ENCODE results near the gene SLC2A5.
A peak's percentile ranks its signal among the peaks of the same experiment; 100 is the strongest.
"Not testable (repeated sequence)": the region's sequence is repeated elsewhere in the genome, so short reads cannot be mapped to it uniquely, and the experiment has no call there.

Gene SLC2A5

DNA sequence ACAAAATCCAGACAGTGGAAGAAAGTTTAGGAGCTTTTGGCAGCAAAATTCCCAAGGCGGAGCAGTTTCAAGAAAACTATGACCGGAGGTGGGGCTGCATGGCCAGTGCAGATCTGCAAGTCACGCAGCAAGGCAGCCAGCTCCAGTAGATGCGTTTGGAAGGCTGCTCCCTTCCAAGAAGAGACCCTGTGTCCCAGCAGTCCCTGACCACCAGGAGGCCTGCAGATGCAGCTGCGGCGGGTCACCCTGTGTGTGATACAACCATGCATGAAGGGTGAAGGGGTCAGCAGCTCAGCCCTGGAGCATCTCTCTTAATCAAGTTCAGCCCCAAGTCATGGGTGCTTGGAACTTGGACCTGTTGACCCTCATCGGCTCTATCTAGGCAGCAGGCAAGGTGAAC, 30.1 kb upstream of the SLC2A5 start:
- H3K36me3 Mint-ChIP-seq (ENCODE audit: low read depth) = no peaks in the 10 kb centered on the region
- no peak overlapping the region for H3K27ac Mint-ChIP-seq
- peaks cover 10% of the 10 kb centered on the region for H3K27me3 Mint-ChIP-seq (ENCODE audit: low read depth)
- no peaks in the 10 kb centered on the region for H3K9me3 Mint-ChIP-seq
- H3K4me3 Mint-ChIP-seq = no peak overlapping the region
- no peaks in the 10 kb centered on the region for H3K4me1 Mint-ChIP-seq (ENCODE audit: low read depth)

DNA sequence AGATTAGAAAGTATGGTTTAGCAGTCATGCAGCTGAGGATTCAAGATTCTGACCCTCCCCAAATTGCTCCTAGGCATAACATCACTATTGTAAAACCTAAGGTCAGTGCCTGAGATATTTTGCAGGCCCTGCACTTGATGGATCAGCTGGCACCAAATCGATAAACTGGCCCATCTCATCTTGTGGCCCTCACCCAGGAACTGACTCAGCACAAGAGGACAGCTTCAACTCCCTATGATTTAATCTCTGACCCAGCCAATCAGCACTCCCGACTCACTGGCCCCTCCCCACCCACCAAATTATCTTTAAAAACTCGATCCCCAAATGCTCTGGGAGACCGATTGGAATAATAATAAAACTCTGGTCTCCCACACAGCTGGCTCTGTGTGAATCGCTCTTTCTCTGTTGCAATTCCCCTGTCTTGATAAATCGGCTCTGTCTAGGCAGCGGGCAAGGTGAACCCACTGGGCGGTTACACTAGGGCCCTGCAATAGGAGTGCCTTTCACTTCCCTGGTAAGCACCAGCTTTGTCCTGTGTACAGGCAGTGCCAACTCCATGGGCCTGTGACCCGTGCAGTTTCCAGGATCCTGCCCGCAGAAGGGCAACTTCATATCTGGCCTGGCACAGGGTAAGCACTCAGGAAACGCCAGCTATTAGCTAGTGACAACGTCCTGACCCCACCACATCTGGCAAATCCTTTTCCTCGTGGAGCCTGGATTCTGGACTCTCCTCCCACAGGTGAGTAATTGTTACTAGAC, 28.7 kb upstream of the SLC2A5 start:
- Mint-ChIP-seq H3K36me3 (ENCODE audit: low read depth) (no peaks in the 10 kb centered on the region), H3K27me3 (ENCODE audit: low read depth) (peaks cover 11% of the 10 kb centered on the region), H3K27ac (no peak overlapping the region), H3K4me1 (ENCODE audit: low read depth) (no peaks in the 10 kb centered on the region), H3K9me3 (no peaks in the 10 kb centered on the region), H3K4me3 (no peak overlapping the region)

DNA sequence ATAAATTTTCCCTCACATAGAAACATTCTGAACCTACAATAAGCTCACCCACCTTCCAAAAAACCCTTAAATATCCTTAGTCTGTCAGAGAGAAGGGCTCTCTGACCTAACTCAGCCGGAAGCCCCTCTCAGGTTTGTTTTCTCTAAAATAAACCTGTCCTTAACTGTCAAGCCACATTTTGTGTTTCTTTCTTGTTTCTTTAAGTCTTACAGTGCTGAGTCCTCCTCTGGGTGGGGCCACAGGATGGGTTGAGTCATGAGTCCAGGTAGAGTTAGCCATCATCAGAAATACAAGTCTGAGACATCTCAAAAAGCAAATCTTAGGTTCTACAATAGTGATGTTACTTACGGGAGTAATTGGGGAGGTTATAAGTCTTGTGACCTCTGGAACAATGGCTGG, 26.4 kb upstream of the SLC2A5 start:
- Mint-ChIP-seq H3K27ac (no peak overlapping the region), H3K4me3 (no peak overlapping the region), H3K4me1 (ENCODE audit: low read depth) (no peaks in the 10 kb centered on the region), H3K9me3 (no peaks in the 10 kb centered on the region), H3K27me3 (ENCODE audit: low read depth) (peaks cover 11% of the 10 kb centered on the region), H3K36me3 (ENCODE audit: low read depth) (no peaks in the 10 kb centered on the region)

DNA sequence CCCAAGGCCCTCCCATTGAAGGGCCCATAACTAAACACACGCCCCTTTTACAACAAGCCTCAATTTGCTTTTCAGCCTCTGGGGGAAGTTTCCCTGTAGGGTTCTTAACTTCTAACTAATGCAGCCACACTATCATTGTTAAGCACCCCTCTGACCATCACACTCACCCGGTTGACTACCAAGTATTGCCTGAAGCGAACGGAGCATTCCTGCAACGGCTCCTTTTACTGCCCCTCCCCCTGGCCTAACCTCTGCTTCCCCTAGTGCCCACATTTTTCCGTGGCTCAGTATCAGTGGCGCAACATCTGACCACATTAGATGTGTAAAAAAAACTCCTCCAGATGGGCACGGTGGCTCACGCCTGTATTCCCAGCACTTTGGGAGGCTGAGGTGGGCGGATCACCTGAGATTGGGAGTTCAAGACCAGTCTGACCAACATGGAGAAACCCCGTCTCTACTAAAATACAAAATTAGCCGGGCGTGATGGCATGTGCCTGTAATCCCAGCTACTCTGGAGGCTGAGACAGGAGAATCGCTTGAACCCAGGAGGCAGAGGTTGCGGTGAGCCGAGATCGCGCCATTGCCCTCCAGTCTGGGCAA, 24.7 kb upstream of the SLC2A5 start:
- H3K9me3 Mint-ChIP-seq = not testable (repeated sequence)
- peaks cover 13% of the 10 kb centered on the region for H3K27me3 Mint-ChIP-seq (ENCODE audit: low read depth)

GRCh38 chr1:9093581-9093980, 24.1 kb upstream of the SLC2A5 start:
- no peaks in the 10 kb centered on the region for H3K4me1 Mint-ChIP-seq (ENCODE audit: low read depth)
- peaks cover 14% of the 10 kb centered on the region for H3K27me3 Mint-ChIP-seq (ENCODE audit: low read depth)
- no peak overlapping the region for H3K4me3 Mint-ChIP-seq
- no peaks in the 10 kb centered on the region for H3K36me3 Mint-ChIP-seq (ENCODE audit: low read depth)
- no peaks in the 10 kb centered on the region for H3K9me3 Mint-ChIP-seq
- H3K27ac Mint-ChIP-seq = no peak overlapping the region

More for the DNA sequence above, 24.7 kb upstream of the SLC2A5 start:
- not testable (repeated sequence) for H3K27ac Mint-ChIP-seq; H3K36me3 Mint-ChIP-seq (ENCODE audit: low read depth); H3K4me3 Mint-ChIP-seq; H3K4me1 Mint-ChIP-seq (ENCODE audit: low read depth)

DNA sequence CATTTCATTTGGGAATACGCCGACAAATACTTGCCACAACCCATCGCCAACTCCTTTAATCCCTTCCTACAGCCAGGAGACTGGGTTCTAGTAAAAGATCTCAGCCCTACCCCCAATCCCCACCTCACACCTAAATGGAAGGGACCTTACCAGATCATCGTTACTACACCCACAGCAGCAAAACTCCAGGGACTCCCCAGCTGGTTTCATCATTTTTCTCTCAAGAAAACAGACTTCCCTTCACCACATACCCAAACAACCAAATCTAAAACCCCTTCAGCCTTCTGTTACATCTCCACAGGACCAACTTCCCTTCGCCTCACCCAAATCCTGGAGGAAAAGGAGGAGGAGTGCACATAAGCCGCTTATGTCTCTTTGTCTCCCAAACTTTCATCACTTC, 23.7 kb upstream of the SLC2A5 start:
- H3K4me3 Mint-ChIP-seq = no peak overlapping the region
- H3K36me3 Mint-ChIP-seq (ENCODE audit: low read depth) = no peaks in the 10 kb centered on the region
- H3K27me3 Mint-ChIP-seq (ENCODE audit: low read depth) = peaks cover 16% of the 10 kb centered on the region
- no peaks in the 10 kb centered on the region for H3K9me3 Mint-ChIP-seq
- no peak overlapping the region for H3K27ac Mint-ChIP-seq
- H3K4me1 Mint-ChIP-seq (ENCODE audit: low read depth) = no peaks in the 10 kb centered on the region

GRCh38 chr1:9088807-9089206, 19.4 kb upstream of the SLC2A5 start:
- no peaks in the 10 kb centered on the region for H3K36me3 Mint-ChIP-seq (ENCODE audit: low read depth)
- no peak overlapping the region for H3K4me3 Mint-ChIP-seq
- H3K27me3 Mint-ChIP-seq (ENCODE audit: low read depth) = peaks cover 23% of the 10 kb centered on the region
- H3K27ac Mint-ChIP-seq = no peak overlapping the region
- H3K9me3 Mint-ChIP-seq = no peaks in the 10 kb centered on the region
- peaks cover 2% of the 10 kb centered on the region for H3K4me1 Mint-ChIP-seq (ENCODE audit: low read depth)

- Mint-ChIP-seq H3K9me3 (no peaks in the 10 kb centered on the region), H3K36me3 (ENCODE audit: low read depth) (no peaks in the 10 kb centered on the region), H3K27ac (peak overlapping the region; percentile 37), H3K27me3 (ENCODE audit: low read depth) (peaks cover 23% of the 10 kb centered on the region), H3K4me1 (ENCODE audit: low read depth) (peaks cover 9% of the 10 kb centered on the region), H3K4me3 (no peak overlapping the region)
Measured at GRCh38 chr1:9087411-9088125, 18.1 kb upstream of the SLC2A5 start.

GRCh38 chr1:9086796-9087195, 17.4 kb upstream of the SLC2A5 start:
- peaks cover 11% of the 10 kb centered on the region for H3K4me1 Mint-ChIP-seq (ENCODE audit: low read depth)
- no peak overlapping the region for H3K27ac Mint-ChIP-seq
- no peaks in the 10 kb centered on the region for H3K9me3 Mint-ChIP-seq
- H3K36me3 Mint-ChIP-seq (ENCODE audit: low read depth) = no peaks in the 10 kb centered on the region
- peaks cover 23% of the 10 kb centered on the region for H3K27me3 Mint-ChIP-seq (ENCODE audit: low read depth)
- H3K4me3 Mint-ChIP-seq = no peak overlapping the region

- H3K4me1 Mint-ChIP-seq (ENCODE audit: low read depth) = peaks cover 11% of the 10 kb centered on the region
- H3K9me3 Mint-ChIP-seq = no peaks in the 10 kb centered on the region
- no peaks in the 10 kb centered on the region for H3K36me3 Mint-ChIP-seq (ENCODE audit: low read depth)
- H3K4me3 Mint-ChIP-seq = no peak overlapping the region
- H3K27me3 Mint-ChIP-seq (ENCODE audit: low read depth) = peaks cover 23% of the 10 kb centered on the region
- no peak overlapping the region for H3K27ac Mint-ChIP-seq
Measured at GRCh38 chr1:9086045-9086444, 16.6 kb upstream of the SLC2A5 start.

DNA sequence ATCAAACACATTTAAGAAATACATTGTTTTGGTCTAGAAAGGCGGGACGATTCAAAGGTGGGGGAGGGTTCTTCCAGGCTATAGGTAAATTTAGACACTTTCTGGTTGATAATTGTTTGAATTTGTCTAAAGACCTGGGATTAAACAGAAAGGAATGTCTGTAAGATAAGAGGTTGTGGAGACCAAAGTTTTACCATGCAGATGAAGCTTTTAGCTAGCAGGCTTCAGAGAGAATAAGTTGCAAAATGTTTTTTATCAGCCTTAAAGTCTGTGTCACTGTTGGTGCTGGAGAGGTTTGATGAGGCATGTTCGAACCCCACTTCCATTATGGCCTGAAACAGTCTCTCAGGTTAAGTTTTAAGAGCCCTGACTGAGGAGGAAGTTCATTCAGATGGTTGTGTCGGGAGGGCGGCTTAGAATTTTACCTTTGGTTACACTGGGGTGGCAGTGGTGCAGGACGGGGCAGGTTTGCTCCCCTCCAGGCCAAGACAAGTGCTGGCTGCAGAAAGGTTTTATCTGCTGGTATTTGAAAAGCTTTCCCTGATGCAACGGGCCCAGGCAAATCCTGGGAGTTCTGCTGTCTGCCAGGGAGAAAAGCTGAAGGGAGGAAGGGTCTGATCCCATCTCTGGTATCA, 16.0 kb upstream of the SLC2A5 start:
- Mint-ChIP-seq H3K4me1 (ENCODE audit: low read depth) (peaks cover 13% of the 10 kb centered on the region), H3K9me3 (no peaks in the 10 kb centered on the region), H3K27ac (no peak overlapping the region), H3K4me3 (no peak overlapping the region), H3K36me3 (ENCODE audit: low read depth) (no peaks in the 10 kb centered on the region), H3K27me3 (ENCODE audit: low read depth) (peaks cover 23% of the 10 kb centered on the region)

GRCh38 chr1:9084906-9085305, 15.5 kb upstream of the SLC2A5 start:
- no peak overlapping the region for H3K4me3 Mint-ChIP-seq
- no peaks in the 10 kb centered on the region for H3K36me3 Mint-ChIP-seq (ENCODE audit: low read depth)
- no peak overlapping the region for H3K27ac Mint-ChIP-seq
- no peaks in the 10 kb centered on the region for H3K9me3 Mint-ChIP-seq
- peaks cover 16% of the 10 kb centered on the region for H3K4me1 Mint-ChIP-seq (ENCODE audit: low read depth)
- H3K27me3 Mint-ChIP-seq (ENCODE audit: low read depth) = peaks cover 24% of the 10 kb centered on the region

GRCh38 chr1:9081473-9081872, 12.0 kb upstream of the SLC2A5 start:
- Mint-ChIP-seq H3K27me3 (ENCODE audit: low read depth) (peaks cover 17% of the 10 kb centered on the region), H3K4me1 (ENCODE audit: low read depth) (peaks cover 33% of the 10 kb centered on the region), H3K9me3 (no peaks in the 10 kb centered on the region), H3K27ac (no peak overlapping the region), H3K36me3 (ENCODE audit: low read depth) (no peaks in the 10 kb centered on the region), H3K4me3 (no peak overlapping the region)

- H3K27ac Mint-ChIP-seq = no peak overlapping the region
- peaks cover 17% of the 10 kb centered on the region for H3K27me3 Mint-ChIP-seq (ENCODE audit: low read depth)
- no peaks in the 10 kb centered on the region for H3K9me3 Mint-ChIP-seq
- peaks cover 35% of the 10 kb centered on the region for H3K4me1 Mint-ChIP-seq (ENCODE audit: low read depth)
- H3K4me3 Mint-ChIP-seq = no peak overlapping the region
- H3K36me3 Mint-ChIP-seq (ENCODE audit: low read depth) = no peaks in the 10 kb centered on the region
Measured at GRCh38 chr1:9080705-9081291, 11.4 kb upstream of the SLC2A5 start.
